Right lobe of liver (tissue), 4 donors: ENCODE data around the gene CACNB2.

Experiments used
- CTCF ChIP-seq, 4 donors: fragments of 200-600 bp in 3 of 4; fragments of 450-650 bp in 1 of 4; IDR thresholded peaks; one replicate each; pipeline versions ENCODE4 v1.5.1 to v1.8.0; 2016 to 2022; ENCODE audit warnings: antibody characterized with exemption in 4 of 4, mild to moderate bottlenecking in 2 of 4
- POLR2A ChIP-seq: fragments of 450-650 bp; IDR thresholded peaks from one replicate; pipeline ENCODE4 v1.6.1; 2017; ENCODE audit warnings: antibody characterized with exemption, mild to moderate bottlenecking
- donor health status: DM: no; HTN: no; CAD: no.
- donor health status: DM: no; HTN: no; CAD: no.
- donor health status: DM: no; HTN: yes; CAD: no.

GRCh38 chr10:18210711-18211110 lies 70.5 kb downstream of the CACNB2 start:
- no peak for TF ChIP-seq CTCF (IDR thresholded peaks at IDR 0.05)
- no peak for TF ChIP-seq POLR2A
